ENCODE measurements around the gene PCYT1A.

DNA sequence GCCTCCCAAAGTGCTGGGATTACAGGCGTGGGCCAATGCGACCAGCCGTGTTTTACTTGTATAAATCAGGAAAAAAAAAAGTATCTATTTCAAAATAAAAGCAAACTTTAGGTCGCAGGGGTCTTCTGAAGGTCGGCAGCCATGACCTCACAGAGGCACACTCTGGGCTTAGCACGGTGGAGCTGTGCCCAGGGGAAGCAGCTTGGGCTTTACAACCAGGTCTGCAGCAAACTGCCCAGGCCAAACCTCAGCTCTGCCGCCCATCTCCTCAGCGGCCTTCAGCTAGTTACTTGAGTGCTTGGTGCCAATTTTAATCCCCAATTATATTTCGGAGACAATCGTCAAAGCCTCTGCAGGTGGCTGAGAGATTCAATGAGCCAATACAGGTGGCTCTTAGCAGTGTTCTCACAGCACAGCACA, 106.4 kb downstream of the PCYT1A start:
- TF ChIP-seq, protein P1, sequence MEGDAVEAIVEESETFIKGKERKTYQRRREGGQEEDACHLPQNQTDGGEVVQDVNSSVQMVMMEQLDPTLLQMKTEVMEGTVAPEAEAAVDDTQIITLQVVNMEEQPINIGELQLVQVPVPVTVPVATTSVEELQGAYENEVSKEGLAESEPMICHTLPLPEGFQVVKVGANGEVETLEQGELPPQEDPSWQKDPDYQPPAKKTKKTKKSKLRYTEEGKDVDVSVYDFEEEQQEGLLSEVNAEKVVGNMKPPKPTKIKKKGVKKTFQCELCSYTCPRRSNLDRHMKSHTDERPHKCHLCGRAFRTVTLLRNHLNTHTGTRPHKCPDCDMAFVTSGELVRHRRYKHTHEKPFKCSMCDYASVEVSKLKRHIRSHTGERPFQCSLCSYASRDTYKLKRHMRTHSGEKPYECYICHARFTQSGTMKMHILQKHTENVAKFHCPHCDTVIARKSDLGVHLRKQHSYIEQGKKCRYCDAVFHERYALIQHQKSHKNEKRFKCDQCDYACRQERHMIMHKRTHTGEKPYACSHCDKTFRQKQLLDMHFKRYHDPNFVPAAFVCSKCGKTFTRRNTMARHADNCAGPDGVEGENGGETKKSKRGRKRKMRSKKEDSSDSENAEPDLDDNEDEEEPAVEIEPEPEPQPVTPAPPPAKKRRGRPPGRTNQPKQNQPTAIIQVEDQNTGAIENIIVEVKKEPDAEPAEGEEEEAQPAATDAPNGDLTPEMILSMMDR (IDR thresholded peaks at IDR 0.05; ENCODE audit: insufficient read depth, low read length, poor library complexity, severe bottlenecking): no peak
- TF ChIP-seq EZH2phosphoT487 (conservative IDR thresholded peaks at IDR 0.05; ENCODE audit: low read length): no peak
